Karpas-422 (cell line): Measurements from ENCODE around the gene MEGF9. TPM values are rescaled to one million over a fixed set of nuclear protein-coding genes. Genes with fewer than 3 reads are reported as not detected.

ENCODE experiments used
- DNase-seq: peaks from one replicate; pipeline ENCODE4 v3.0.0-alpha.2; 2015
- H2AFZ ChIP-seq: fragments of 200-600 bp; sonication (generic); 2 replicates; pipeline ENCODE4 v1.6.1; 2014; ENCODE audit warnings: antibody characterized with exemption, low read length, mixed read lengths
- H3K27ac ChIP-seq: fragments of 200-600 bp; sonication (generic); 2 replicates; pipeline ENCODE4 v1.5.1; 2014; ENCODE audit warnings: mild to moderate bottlenecking, low read length, moderate library complexity
- H3K27me3 ChIP-seq: fragments of 200-600 bp; sonication (generic); 2 replicates; pipeline ENCODE4 v1.6.1; 2014; ENCODE audit warnings: low read length, mixed read lengths
- H3K36me3 ChIP-seq: fragments of 200-600 bp; sonication (generic); 2 replicates; pipeline ENCODE4 v1.6.1; 2014; ENCODE audit warnings: low read length, mixed read lengths; ENCODE audit not compliant: insufficient read depth
- H3K4me1 ChIP-seq: fragments of 200-600 bp; sonication (generic); 2 replicates; pipeline ENCODE4 v1.6.1; 2014; ENCODE audit warnings: mild to moderate bottlenecking, low read length, mixed read lengths
- H3K4me2 ChIP-seq: fragments of 200-600 bp; sonication (generic); 2 replicates; pipeline ENCODE4 v1.6.1; 2014; ENCODE audit warnings: low read length, low read depth, mild to moderate bottlenecking; ENCODE audit not compliant: poor library complexity, severe bottlenecking
- H3K4me3 ChIP-seq: fragments of 200-600 bp; sonication (generic); 2 replicates; pipeline ENCODE4 v1.5.1; 2014; ENCODE audit warnings: mild to moderate bottlenecking, antibody characterized with exemption, low read length, mixed read lengths
- H3K79me2 ChIP-seq: fragments of 200-600 bp; sonication (generic); 2 replicates; pipeline ENCODE4 v1.6.1; 2014; ENCODE audit warnings: mild to moderate bottlenecking, low read length, mixed read lengths
- H3K9ac ChIP-seq: fragments of 200-600 bp; sonication (generic); 2 replicates; pipeline ENCODE4 v1.6.0; 2014; ENCODE audit warnings: low read length
- H3K9me2 ChIP-seq: fragments of 200-600 bp; sonication (generic), shearing (Covaris generic); replicated peaks from 2 replicates; pipeline ENCODE4 v1.6.0; 2014; ENCODE audit warnings: mild to moderate bottlenecking, low read length, moderate library complexity; ENCODE audit not compliant: insufficient read depth
- H3K9me3 ChIP-seq: fragments of 300-700, 200-600 bp; sonication (generic); 2 replicates; pipeline ENCODE4 v1.6.1; 2014; ENCODE audit warnings: low read length, mixed read lengths
- H4K20me1 ChIP-seq: fragments of 200-600 bp; sonication (generic); 2 replicates; pipeline ENCODE4 v1.6.1; 2014; ENCODE audit warnings: mild to moderate bottlenecking, antibody characterized with exemption, low read length, low read depth; ENCODE audit not compliant: insufficient read depth
- total RNA-seq: library from RNA; depleted of rRNA; stranded (reverse); fragments of >200 nt; shearing (Covaris generic); gene quantifications from 2 replicates; pipeline ENCODE4 v1.2.3, GENCODE V29; 2014; ENCODE audit warnings: low replicate concordance

MEGF9 gene
- total RNA-seq, 1 experiment from 2014 or later, result 86.6 TPM

GRCh38 chr9:120737416-120738165, 23.3 kb upstream of the MEGF9 start:
- peaks cover 65% of the 10 kb centered on the region for H3K4me1 ChIP-seq
- H3K9me2 ChIP-seq, result no peaks in the 10 kb centered on the region
- H2AFZ ChIP-seq, result no peak overlapping the region
- no peaks in the 10 kb centered on the region for H4K20me1 ChIP-seq
- H3K79me2 ChIP-seq, result no peaks in the 10 kb centered on the region
- no peaks in the 10 kb centered on the region; the same call in 1 of the 2 replicates for H3K36me3 ChIP-seq
- H3K4me2 ChIP-seq, result no peak overlapping the region
- DNase-seq, result no peak
- H3K9me3 ChIP-seq, result no peaks in the 10 kb centered on the region
- peak overlapping the region; percentile 99 for H3K27ac ChIP-seq
- no peaks in the 10 kb centered on the region for H3K27me3 ChIP-seq
- H3K9ac ChIP-seq, result no peak overlapping the region
- no peak overlapping the region for H3K4me3 ChIP-seq

DNA sequence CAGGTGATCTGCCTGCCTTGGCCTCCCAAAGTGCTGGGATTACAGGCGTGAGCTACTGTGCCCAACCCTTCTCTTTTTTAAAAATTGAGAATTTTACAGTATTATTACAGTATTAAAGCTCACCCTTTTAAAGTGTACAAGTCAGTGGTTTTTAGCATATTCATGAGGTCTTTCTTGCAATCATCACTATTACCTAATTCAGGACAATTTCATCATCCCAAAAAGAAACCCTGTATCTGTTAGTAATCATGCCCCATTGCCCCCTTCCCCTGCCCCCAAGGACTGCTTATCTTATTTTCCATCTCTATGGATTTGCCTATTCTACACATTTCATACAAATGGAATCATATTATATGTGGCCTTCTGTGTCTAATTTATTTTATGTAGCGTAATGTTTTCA, 22.6 kb upstream of the MEGF9 start:
- H2AFZ ChIP-seq, result no peak overlapping the region
- no peaks in the 10 kb centered on the region for H4K20me1 ChIP-seq
- H3K9me2 ChIP-seq, result no peaks in the 10 kb centered on the region
- H3K4me2 ChIP-seq, result no peak overlapping the region
- peak overlapping the region; percentile 99 for H3K27ac ChIP-seq
- no peaks in the 10 kb centered on the region; the same call in 1 of the 2 replicates for H3K36me3 ChIP-seq
- no peak overlapping the region for H3K9ac ChIP-seq
- no peak for DNase-seq
- H3K9me3 ChIP-seq, result no peaks in the 10 kb centered on the region
- H3K27me3 ChIP-seq, result no peaks in the 10 kb centered on the region
- H3K4me1 ChIP-seq, result peaks cover 67% of the 10 kb centered on the region
- no peak overlapping the region for H3K4me3 ChIP-seq
- H3K79me2 ChIP-seq, result no peaks in the 10 kb centered on the region

GRCh38 chr9:120735415-120736126, 21.3 kb upstream of the MEGF9 start:
- peak overlapping the region; percentile 26 for H3K4me3 ChIP-seq
- H3K9ac ChIP-seq, result peak overlapping the region; percentile 70
- peaks cover 67% of the 10 kb centered on the region for H3K4me1 ChIP-seq
- no peaks in the 10 kb centered on the region; the same call in 1 of the 2 replicates for H3K36me3 ChIP-seq
- no peaks in the 10 kb centered on the region for H3K9me2 ChIP-seq
- H3K4me2 ChIP-seq, result peak overlapping the region; percentile 64
- DNase-seq, result peak; percentile 93
- H2AFZ ChIP-seq, result no peak overlapping the region
- no peaks in the 10 kb centered on the region for H3K79me2 ChIP-seq
- no peaks in the 10 kb centered on the region for H4K20me1 ChIP-seq
- H3K27me3 ChIP-seq, result no peaks in the 10 kb centered on the region
- peak overlapping the region; percentile 99 for H3K27ac ChIP-seq
- no peaks in the 10 kb centered on the region for H3K9me3 ChIP-seq

DNA sequence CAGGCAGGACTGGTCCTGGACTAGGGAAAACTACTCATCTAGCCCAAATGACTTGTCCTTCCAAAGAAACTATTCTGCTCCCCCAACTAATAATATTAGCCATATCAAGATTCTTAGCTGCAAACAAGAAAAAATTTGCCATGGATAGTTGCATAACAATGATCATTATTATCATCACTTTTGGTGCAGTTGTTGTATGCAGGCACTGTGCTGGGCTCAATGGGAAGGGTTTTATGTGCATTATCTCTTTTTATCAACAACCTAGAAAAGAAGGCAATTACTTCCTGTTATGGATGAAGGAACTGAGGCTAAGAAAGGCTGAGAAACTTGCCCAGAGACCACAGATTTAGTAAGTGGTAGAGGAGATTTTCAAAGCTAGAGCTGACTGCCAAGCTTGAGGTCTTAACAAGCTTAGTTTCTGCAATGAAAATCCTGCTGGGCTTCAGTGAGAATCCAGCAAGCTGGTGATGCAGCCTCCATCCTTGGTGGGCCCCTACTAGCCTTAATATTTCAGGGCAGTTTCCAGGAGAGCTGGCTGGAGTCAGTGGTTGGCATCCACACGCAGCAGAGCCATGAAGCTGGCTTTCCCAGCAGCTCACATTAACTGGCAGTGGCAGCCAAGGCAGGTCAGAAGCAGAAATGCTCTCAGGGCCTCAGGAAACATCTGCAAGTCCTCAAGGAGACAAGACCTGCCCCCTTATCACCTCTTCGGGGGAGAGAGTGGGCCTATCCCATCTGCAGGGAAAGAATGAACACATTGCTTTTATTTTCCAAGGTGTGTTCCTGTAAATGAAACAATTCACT, 20.5 kb upstream of the MEGF9 start:
- peak; percentile 64 for DNase-seq
- peak overlapping the region; percentile 3; the same call in 1 of the 2 replicates for H3K4me3 ChIP-seq
- H3K27me3 ChIP-seq, result no peaks in the 10 kb centered on the region
- peak overlapping the region; percentile 64 for H3K4me2 ChIP-seq
- no peaks in the 10 kb centered on the region for H4K20me1 ChIP-seq
- no peaks in the 10 kb centered on the region for H3K9me2 ChIP-seq
- no peak overlapping the region for H2AFZ ChIP-seq
- no peaks in the 10 kb centered on the region for H3K9me3 ChIP-seq
- H3K79me2 ChIP-seq, result no peaks in the 10 kb centered on the region
- H3K4me1 ChIP-seq, result peaks cover 71% of the 10 kb centered on the region
- peak overlapping the region; percentile 70 for H3K9ac ChIP-seq
- peak overlapping the region; percentile 99 for H3K27ac ChIP-seq
- H3K36me3 ChIP-seq, result no peaks in the 10 kb centered on the region; the same call in 1 of the 2 replicates

DNA sequence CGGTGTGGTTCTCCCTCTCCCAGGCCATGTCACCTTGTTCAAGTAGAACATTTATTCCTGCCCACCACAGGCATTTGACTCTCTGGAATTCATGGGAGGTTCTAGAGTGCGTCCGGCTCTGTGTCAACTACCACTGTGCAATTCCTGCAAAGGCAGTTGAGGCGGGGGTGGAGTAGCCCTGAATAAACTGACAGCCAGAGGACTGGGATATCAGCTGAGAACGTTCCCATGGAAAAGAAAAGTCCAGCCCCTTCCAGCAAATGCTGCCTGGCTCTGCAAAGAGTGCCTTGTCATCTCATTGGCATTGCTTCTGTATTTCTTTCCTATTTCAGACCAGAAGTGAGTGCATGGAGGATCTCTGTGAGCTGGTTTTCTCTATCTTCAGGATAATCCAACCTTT, 18.9 kb upstream of the MEGF9 start:
- Histone ChIP-seq H3K9ac (peak overlapping the region; percentile 32; the same call in 1 of the 2 replicates), H2AFZ (no peak overlapping the region), H3K4me1 (peaks cover 87% of the 10 kb centered on the region), H3K36me3 (no peaks in the 10 kb centered on the region; the same call in 1 of the 2 replicates), H3K9me3 (no peaks in the 10 kb centered on the region), H3K79me2 (no peaks in the 10 kb centered on the region), H3K4me3 (no peak overlapping the region), H3K27me3 (no peaks in the 10 kb centered on the region), H3K9me2 (no peaks in the 10 kb centered on the region), H3K4me2 (no peak overlapping the region), H3K27ac (peak overlapping the region; percentile 99), H4K20me1 (no peaks in the 10 kb centered on the region)
- DNase-seq, result no peak

- Histone ChIP-seq H3K36me3 (no peaks in the 10 kb centered on the region), H3K4me3 (peak overlapping the region; percentile 41), H3K4me1 (peaks cover 93% of the 10 kb centered on the region), H4K20me1 (no peaks in the 10 kb centered on the region), H3K27ac (peak overlapping the region; percentile 99), H3K9ac (peak overlapping the region; percentile 77), H3K27me3 (no peaks in the 10 kb centered on the region), H3K4me2 (peak overlapping the region; percentile 68), H3K9me3 (no peaks in the 10 kb centered on the region), H3K9me2 (no peaks in the 10 kb centered on the region), H3K79me2 (no peaks in the 10 kb centered on the region), H2AFZ (no peak overlapping the region)
- DNase-seq, result peak; percentile 98
Observed at GRCh38 chr9:120730654-120731514, 16.6 kb upstream of the MEGF9 start.

GRCh38 chr9:120729791-120730241, 15.5 kb upstream of the MEGF9 start:
- peak; percentile 92 for DNase-seq
- Histone ChIP-seq H3K79me2 (no peaks in the 10 kb centered on the region), H3K9me2 (no peaks in the 10 kb centered on the region), H3K9ac (peak overlapping the region; percentile 66), H3K27me3 (no peaks in the 10 kb centered on the region), H3K4me1 (peaks cover 82% of the 10 kb centered on the region), H3K4me2 (peak overlapping the region; percentile 45), H4K20me1 (no peaks in the 10 kb centered on the region), H3K36me3 (no peaks in the 10 kb centered on the region), H3K9me3 (no peaks in the 10 kb centered on the region), H2AFZ (no peak overlapping the region), H3K4me3 (no peak overlapping the region; the same call in 1 of the 2 replicates), H3K27ac (peak overlapping the region; percentile 99)
